Activated gamma-delta T cell treated with Interleukin-2 at 50 U/mL for 16 hours (primary cell): ENCODE data around the gene EYA2.

ENCODE experiments used
- DNase-seq: peaks from one replicate; pipeline ENCODE4 v3.0.0-alpha.2; 2020

EYA2 gene

GRCh38 chr20:47237715-47238114 is 343.1 kb downstream of the EYA2 start:
- no peak for DNase-seq
